ENCODE measurements around the gene GOLGA3.

DNA sequence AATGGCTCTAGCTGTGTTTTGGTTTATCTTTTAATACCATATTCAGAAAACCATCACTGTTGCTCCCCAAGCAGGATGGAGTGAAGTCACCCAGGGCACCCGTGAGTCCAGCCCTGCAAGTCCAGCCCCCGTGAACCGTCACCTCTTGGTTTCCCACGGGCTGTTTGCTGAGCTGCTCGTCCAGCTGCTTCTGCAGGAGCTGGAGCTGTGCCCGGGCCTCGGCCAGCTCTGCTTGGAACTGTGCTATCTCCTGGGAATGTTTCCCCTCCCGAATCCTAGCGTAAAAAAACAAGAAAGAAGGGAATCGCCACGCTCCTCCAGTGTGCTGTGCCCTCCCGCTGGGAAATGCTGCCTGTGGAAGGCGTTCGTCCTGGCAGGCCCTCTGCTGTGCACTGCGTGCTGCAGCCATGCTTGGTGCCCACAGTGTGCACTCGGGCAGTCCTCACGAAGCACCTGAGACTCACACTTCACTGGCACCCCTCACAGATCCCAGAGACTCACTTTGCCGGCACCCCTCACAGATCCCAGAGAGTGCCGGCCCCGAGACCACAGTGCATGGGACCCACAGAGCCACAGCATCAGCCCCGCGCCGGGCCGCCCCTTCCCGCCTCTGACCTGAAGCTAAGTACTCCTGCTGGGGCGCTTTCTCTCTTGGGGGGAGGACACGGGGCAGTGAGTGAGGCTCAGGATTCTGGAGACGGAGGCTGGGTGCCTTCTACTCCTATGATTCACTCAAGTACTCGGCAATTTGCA is 51.7 kb downstream of the GOLGA3 start:
- TF ChIP-seq EZH2 (IDR thresholded peaks at IDR 0.05; ENCODE audit: insufficient read depth, low read length) (no peak), CTCF (IDR thresholded peaks at IDR 0.05; ENCODE audit: insufficient read depth, low read depth, low read length) (no peak)
